ENCODE data around the gene UBA1. TPM values are rescaled to one million over a fixed set of nuclear protein-coding genes. Genes with fewer than 3 reads are reported as not detected.

UBA1 gene
- total and polyA plus RNA-seq, 2 of the 8 experiments (the other 6 are each of a cell fraction or from before 2014, with no cell fraction given), result 313 to 458 TPM

DNA sequence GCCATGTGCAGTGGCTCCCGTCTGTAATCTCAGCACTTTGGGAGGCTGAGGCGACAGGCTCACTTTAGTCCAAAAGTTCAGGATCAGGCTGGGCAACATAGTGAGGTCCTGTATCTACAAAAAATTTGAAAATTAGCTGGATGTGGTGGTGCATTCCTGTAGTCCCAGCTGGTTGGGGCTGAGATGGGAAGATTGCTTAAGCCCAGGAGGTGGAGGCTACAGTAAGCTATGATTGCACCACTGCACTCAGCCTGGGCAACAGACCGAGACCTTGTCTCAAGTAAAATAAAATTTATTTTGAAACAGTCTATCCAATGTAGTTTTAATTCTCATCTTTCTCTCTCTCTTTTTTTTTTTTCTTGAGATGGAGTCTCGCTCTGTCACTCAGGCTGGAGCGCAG is 27.5 kb upstream of the UBA1 start:
- no peak overlapping the region for H4K8ac ChIP-seq (ENCODE audit: extremely low read depth, insufficient read depth, low read length)
- H3K56ac ChIP-seq (replicated peaks; ENCODE audit: insufficient read length, low read depth, low read length), result no peak overlapping the region
- no peak overlapping the region for H4K5ac ChIP-seq (ENCODE audit: insufficient read length, low read depth, low read length)
- no peak overlapping the region for H2AFZ ChIP-seq (ENCODE audit: low read length)
- no peaks in the 10 kb centered on the region for H3K79me1 ChIP-seq (ENCODE audit: low read depth, low read length)
- H3K4me3 ChIP-seq (ENCODE audit: extremely low read depth in 1 of 4, insufficient read depth in 2 of 4, low read depth in 3 of 4, low read length in 4 of 4), result no peak overlapping the region
- POLR2A ChIA-PET (ENCODE audit: partially characterized antibody), result interaction anchor here (0.6 kb wide), 1 partner anchor 28 kb away, joined by 3 read pairs; no protein-coding TSS in a partner anchor
- no peak overlapping the region for H3K18ac ChIP-seq (ENCODE audit: extremely low read depth, low read length)
- no peak overlapping the region for H4K91ac ChIP-seq (replicated peaks; ENCODE audit: insufficient read length, low read length)
- WGBS, 2 experiments (ENCODE audit: extremely low coverage in 1 of 2, insufficient coverage in 1 of 2, insufficient read length in 1 of 2, insufficient replicate concordance in 2 of 2, low coverage in 1 of 2, low lambda C conversion rate in 2 of 2, missing lambda C conversion rate in 1 of 2), result 90% methylated on average over 2 of the region's 5 CpGs; no CpG with 5 or more reads in 1 of the 2 experiments
- H2AK5ac ChIP-seq (ENCODE audit: low read depth, low read length), result no peak overlapping the region
- no peak overlapping the region for H3K23ac ChIP-seq (ENCODE audit: insufficient read length)
- no peak overlapping the region for H3K4me2 ChIP-seq (ENCODE audit: insufficient read depth in 1 of 2, low read depth in 2 of 2, low read length in 2 of 2)
- no peak overlapping the region for H3K4ac ChIP-seq (replicated peaks; ENCODE audit: insufficient read length, low read depth, low read length)
- no peak overlapping the region for H2BK5ac ChIP-seq (ENCODE audit: low read depth, low read length)
- no peaks in the 10 kb centered on the region for H3K4me1 ChIP-seq (replicated peaks in 1 of 4; ENCODE audit: control insufficient read depth in 3 of 4, insufficient read depth in 4 of 4, low read length in 3 of 4)
- CTCF ChIA-PET (ENCODE audit: partially characterized antibody), result no interaction called here
- no peak overlapping the region for H3K27ac ChIP-seq (ENCODE audit: low read depth, low read length)
- no peak overlapping the region for H2BK15ac ChIP-seq (ENCODE audit: low read length)
- H3K9me3 ChIP-seq (ENCODE audit: insufficient read depth in 2 of 2, low read depth in 1 of 2, low read length in 1 of 2), result no peaks in the 10 kb centered on the region
- H3K36me3 ChIP-seq (ENCODE audit: control insufficient read depth in 2 of 4, insufficient read depth in 4 of 4, low read length in 3 of 4), result peaks cover 0 to 12% (median 3%) of the 10 kb centered on the region in 4 experiments; a peak in 2 of 8 replicates
- H4K20me1 ChIP-seq (replicated peaks in 1 of 2; ENCODE audit: control insufficient read depth in 1 of 2, insufficient read depth in 2 of 2, low read length in 2 of 2), result no peaks in the 10 kb centered on the region
- DNase-seq (ENCODE audit: low read depth in 1 of 2, low spot score in 2 of 2) (no peak), FAIRE-seq (no peak)
- no peaks in the 10 kb centered on the region for H3K27me3 ChIP-seq (replicated peaks in 1 of 4; ENCODE audit: control insufficient read depth in 3 of 4, extremely low read depth in 1 of 4, insufficient read depth in 3 of 4, low read length in 3 of 4)
- no peaks in the 10 kb centered on the region for H3K23me2 ChIP-seq (ENCODE audit: low read depth, low read length)
- H3K14ac ChIP-seq (ENCODE audit: insufficient read length), result no peak overlapping the region
- H2BK120ac ChIP-seq (replicated peaks; ENCODE audit: low read depth, low read length), result no peak overlapping the region
- no peak overlapping the region for H2BK20ac ChIP-seq (ENCODE audit: low read length)
- no peak overlapping the region for H2BK12ac ChIP-seq (ENCODE audit: low read depth, low read length)
- H3K9ac ChIP-seq (replicated peaks in 1 of 4; ENCODE audit: extremely low read depth in 1 of 4, low read depth in 3 of 4, low read length in 3 of 4), result no peak overlapping the region
- H3K79me2 ChIP-seq (ENCODE audit: control insufficient read depth in 1 of 2, insufficient read depth in 2 of 2, low read length in 2 of 2), result peaks cover 0 to 14% of the 10 kb centered on the region in 2 experiments; a peak in 2 of 4 replicates
- no peak for TF ChIP-seq POLR2A (IDR thresholded peaks at IDR 0.05; ENCODE audit: control extremely low read depth in 1 of 2, low read depth in 2 of 2, low read length in 2 of 2)
- TF ChIP-seq POU5F1 (IDR thresholded peaks at IDR 0.05; ENCODE audit: low read depth, low read length), result no peak
- TF ChIP-seq BCL11A (IDR thresholded peaks at IDR 0.05; ENCODE audit: low read depth in 2 of 2, low read length in 2 of 2), result no peak

Data from H1 (cell line).